ENCODE data around the gene USP53. TPM values are rescaled to one million over a fixed set of nuclear protein-coding genes. Genes with fewer than 3 reads are reported as not detected.

The USP53 gene
- total and polyA plus RNA-seq, 9 of the 15 experiments (the other 6 are each of a cell fraction or from before 2014, with no cell fraction given) = 2.9 to 9.6 (median 8.3) TPM

- FAIRE-seq (no peak), DNase-seq (ENCODE audit: extremely low read depth in 1 of 4, low spot score in 3 of 4) (no peak), ATAC-seq (no peak)
- ChIA-PET POLR2A (no interaction called here), CTCF (ENCODE audit: low intra/inter-chr PET ratio) (interaction anchor here (1.5 kb wide), 1 partner anchor 180 kb away, joined by 4 read pairs; no protein-coding TSS in a partner anchor)
- no peak overlapping the region for H3K4me3 ChIP-seq
- BruUV-seq (replicated peaks) = no TSS peak
- no peaks in the 10 kb centered on the region for H3K36me3 ChIP-seq (ENCODE audit: control insufficient read depth, insufficient read depth, low read length)
- no peak overlapping the region for H2AFZ ChIP-seq (ENCODE audit: low read depth, low read length)
- H3K79me2 ChIP-seq (ENCODE audit: control insufficient read depth, insufficient read depth, low read length) = no peaks in the 10 kb centered on the region
- H3K27ac ChIP-seq (ENCODE audit: extremely low read depth, low read depth, low read length) = no peak overlapping the region
- H3K4me1 ChIP-seq (replicated peaks in 1 of 2; ENCODE audit: control insufficient read depth in 2 of 2, insufficient read depth in 2 of 2, low read length in 2 of 2) = no peaks in the 10 kb centered on the region
- peaks cover 0 to 5% of the 10 kb centered on the region in 2 experiments; a peak in 1 of 5 replicates for H3K27me3 ChIP-seq (ENCODE audit: control insufficient read depth in 2 of 2, insufficient read depth in 2 of 2, low read length in 2 of 2)
- intact Hi-C loops (cut with micrococcal nuclease) (no loop called here), in situ Hi-C loops (cut with MboI) (loop anchor here (10.0 kb wide), 1 partner anchor 742 kb away; no protein-coding TSS in a partner anchor)
- no peaks in the 10 kb centered on the region for H4K20me1 ChIP-seq (replicated peaks; ENCODE audit: control insufficient read depth, insufficient read depth, low read length)
- no peak overlapping the region for H3K9ac ChIP-seq (ENCODE audit: insufficient read depth in 1 of 2, low read depth in 2 of 2, low read length in 2 of 2)
- H3K9me1 ChIP-seq (ENCODE audit: control insufficient read depth, insufficient read depth, low read length) = no peaks in the 10 kb centered on the region
- H3K4me2 ChIP-seq (ENCODE audit: insufficient read depth, low read length) = no peak overlapping the region
- H3K9me3 ChIP-seq (replicated peaks; ENCODE audit: control insufficient read depth, insufficient read depth, low read depth, low read length) = no peaks in the 10 kb centered on the region
- no peak for TF ChIP-seq NCOA1 (IDR thresholded peaks at IDR 0.05; ENCODE audit: low read depth)
- TF ChIP-seq ZNF384 (IDR thresholded peaks at IDR 0.05; ENCODE audit: low read depth, low read length) = no peak
- TF ChIP-seq ZNF695 (CRISPR knock-in tag; IDR thresholded peaks at IDR 0.05) = no peak
- TF ChIP-seq MBD2 (IDR thresholded peaks at IDR 0.05; ENCODE audit: borderline replicate concordance, low read depth) = no peak
- TF ChIP-seq GATA2 (CRISPR knock-in tag; IDR thresholded peaks at IDR 0.05) = no peak
- TF ChIP-seq ZNF175 (CRISPR knock-in tag; IDR thresholded peaks at IDR 0.05; ENCODE audit: low read depth) = no peak
- no peak for TF ChIP-seq PRMT5 (CRISPR knock-in tag; IDR thresholded peaks at IDR 0.05)
- no peak for TF ChIP-seq KLF16 (IDR thresholded peaks at IDR 0.05)
- no peak for TF ChIP-seq ZNF699 (CRISPR knock-in tag; IDR thresholded peaks at IDR 0.05; ENCODE audit: insufficient replicate concordance)
- TF ChIP-seq MCM2 (IDR thresholded peaks at IDR 0.05; ENCODE audit: low read depth) = no peak
- no peak for TF ChIP-seq SETDB1 (IDR thresholded peaks at IDR 0.05; ENCODE audit: low read length)
- TF ChIP-seq CHAMP1 (IDR thresholded peaks at IDR 0.05) = no peak
- no peak for TF ChIP-seq ZNF311 (CRISPR knock-in tag; IDR thresholded peaks at IDR 0.05)
- TF ChIP-seq SFPQ (IDR thresholded peaks at IDR 0.05; ENCODE audit: low read depth, low read length) = no peak
- no peak for TF ChIP-seq ZBTB49 (CRISPR knock-in tag; IDR thresholded peaks at IDR 0.05; ENCODE audit: borderline replicate concordance)
- TF ChIP-seq SRSF9 (IDR thresholded peaks at IDR 0.05; ENCODE audit: borderline replicate concordance, low read depth, low read length) = no peak
- no peak for TF ChIP-seq DIDO1 (tag; IDR thresholded peaks at IDR 0.05; ENCODE audit: low read depth)
- TF ChIP-seq ZNF274 (IDR thresholded peaks at IDR 0.05; ENCODE audit: borderline replicate concordance, low read depth, low read length) = no peak
- TF ChIP-seq FOSL1 (tag; conservative IDR thresholded peaks at IDR 0.05) = no peak
These were observed 100.7 kb downstream of the USP53 start for GRCh38 chr4:119313237-119313636.
